Erythroblast (primary cell): ENCODE results near the gene CAND2.

Experiments used
- GATA1 ChIP-seq: IDR thresholded peaks from 2 replicates; pipeline ENCODE4 v1.6.1; 2011; ENCODE audit warnings: low read depth, mild to moderate bottlenecking, control low read depth, low read length, moderate library complexity
- POLR2A ChIP-seq: IDR thresholded peaks from 2 replicates; pipeline ENCODE4 v1.6.1; 2011; ENCODE audit warnings: mild to moderate bottlenecking, low read length

- no peak for TF ChIP-seq GATA1
- no peak for TF ChIP-seq POLR2A
Observed at GRCh38 chr3:12824299-12824698, 27.8 kb downstream of the CAND2 start.
